Neural progenitor cell (in vitro differentiated cells): Measurements from ENCODE around the gene CDH10.

Source experiments
- CTCF ChIP-seq: fragments of 200-600 bp; sonication (generic); IDR thresholded peaks from 2 replicates; pipeline ENCODE4 v1.5.1; 2017; ENCODE audit warnings: antibody characterized with exemption, mild to moderate bottlenecking
- EZH2 ChIP-seq: fragments of 200-600 bp; sonication (generic); IDR thresholded peaks from 2 replicates; pipeline ENCODE4 v1.6.1; 2017; ENCODE audit warnings: antibody characterized with exemption, mild to moderate bottlenecking, moderate library complexity

DNA sequence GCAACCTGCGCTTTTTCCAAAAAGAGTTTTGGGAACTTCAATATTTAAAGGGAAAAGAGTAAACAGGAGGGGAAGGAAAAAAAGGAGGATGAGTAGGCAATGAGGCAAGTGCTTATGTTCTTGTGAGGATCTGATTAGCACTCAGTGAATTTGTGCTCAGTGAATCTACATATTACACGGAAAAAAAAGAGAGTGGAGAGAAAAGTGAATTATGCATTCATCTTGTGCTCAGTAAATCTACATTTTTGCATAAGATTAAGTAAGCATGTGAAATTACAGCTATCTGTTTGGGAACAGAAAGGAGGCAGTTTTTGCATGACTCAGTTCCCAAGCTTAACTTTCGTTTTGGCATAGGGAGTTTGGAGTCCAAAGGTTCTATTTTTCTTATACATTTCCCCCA lies 170.1 kb downstream of the CDH10 start:
- TF ChIP-seq CTCF (no peak), EZH2 (no peak)
